A204.1 (cell line): ENCODE measurements around the gene DNAJC15.
"Not testable (repeated sequence)": the region's sequence is repeated elsewhere in the genome, so short reads cannot be mapped to it uniquely, and the experiment has no call there.

ENCODE experiments used
- FAIRE-seq: peaks from 2 replicates; lab custom pipeline; 2012; peaks lifted over from hg19 to GRCh38; lab: Jason Lieb, UNC

The DNAJC15 gene

DNA sequence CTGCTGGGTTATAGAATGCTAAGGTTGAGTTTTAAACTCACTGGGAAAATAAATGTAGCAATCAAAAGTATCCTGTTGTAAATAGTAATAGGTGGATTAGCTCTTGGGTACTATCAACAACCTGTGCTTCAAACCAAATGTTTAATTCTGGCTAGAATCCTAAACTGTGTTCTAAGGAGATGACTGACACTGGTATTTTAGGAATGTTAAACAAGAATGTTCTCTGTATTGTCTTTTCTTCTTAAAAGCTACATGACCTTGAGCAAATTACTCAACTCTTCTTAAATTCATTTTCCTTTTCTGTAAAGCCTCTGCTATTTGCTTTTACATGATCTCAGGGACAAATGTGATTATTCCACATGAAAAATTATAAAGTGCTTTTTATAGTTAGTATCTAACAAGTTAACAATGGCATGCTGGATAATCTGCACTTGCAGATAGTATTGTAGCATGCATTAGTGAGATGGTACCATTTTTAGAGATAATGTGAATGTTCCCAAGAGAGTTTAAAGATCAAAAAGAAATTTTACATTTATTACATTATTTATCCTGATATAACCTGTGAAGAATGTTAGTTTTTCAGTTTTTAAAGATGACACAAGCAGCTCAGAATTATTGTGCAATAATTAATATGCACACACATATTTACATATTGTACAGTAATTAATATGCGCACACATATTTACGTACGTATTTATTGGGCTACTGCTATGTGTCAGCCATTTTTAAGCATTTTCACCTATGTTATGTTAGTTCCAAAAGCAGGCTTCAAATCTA lies 17.7 kb upstream of the DNAJC15 start:
- no peak for FAIRE-seq

DNA sequence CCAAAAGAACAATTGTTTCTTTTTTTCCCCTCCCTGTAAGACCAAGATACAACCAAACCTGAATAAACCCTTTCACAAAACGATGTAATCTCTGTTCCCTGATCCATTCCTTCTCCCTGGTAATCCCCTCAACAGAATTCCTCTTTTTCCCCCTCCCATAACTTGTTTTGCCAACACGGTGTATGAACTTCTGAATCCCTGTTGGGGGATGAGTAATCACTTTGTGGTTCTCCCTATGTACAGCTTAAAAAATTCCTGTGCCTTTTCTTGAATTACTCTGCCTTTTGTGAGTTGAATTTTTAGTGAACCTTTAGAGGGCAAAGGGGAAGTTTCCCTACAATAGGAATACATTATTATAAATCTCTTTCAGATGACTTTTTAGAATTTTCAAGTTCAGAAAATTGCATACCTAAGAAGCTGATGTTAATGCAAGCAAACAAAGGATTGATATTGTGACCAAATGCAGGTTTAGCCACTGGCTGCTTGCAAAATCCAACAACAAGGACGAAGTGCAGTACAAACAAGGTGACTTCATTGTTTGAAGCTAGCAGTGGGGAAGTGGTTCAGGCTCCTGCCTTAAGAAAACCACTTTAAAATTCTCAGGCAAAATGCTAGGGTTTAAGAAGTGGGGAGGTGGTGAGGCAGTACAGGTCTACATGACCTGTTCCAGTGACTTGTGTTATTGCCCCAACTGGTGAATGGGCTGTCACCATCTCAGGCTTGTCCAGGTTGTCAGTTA lies 16.3 kb upstream of the DNAJC15 start:
- FAIRE-seq, result no peak

DNA sequence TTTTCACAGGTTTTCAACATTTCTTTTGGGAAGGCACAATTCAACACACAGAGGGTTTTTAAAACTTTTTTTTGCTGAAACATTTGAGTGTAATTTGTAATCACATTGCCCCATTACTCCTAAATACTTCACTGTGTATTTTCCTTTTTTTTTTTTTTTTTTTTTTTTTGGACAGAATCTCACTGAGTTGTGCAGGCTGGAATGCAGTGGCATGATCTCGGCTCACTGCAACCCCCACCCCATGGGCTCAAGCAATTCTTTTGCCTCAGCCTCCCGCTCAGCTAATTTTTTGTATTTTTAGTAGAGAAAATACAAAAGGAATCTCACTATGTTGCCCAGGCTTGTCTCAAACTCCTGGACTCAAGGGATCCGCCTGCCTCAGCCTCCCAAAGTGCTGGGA lies 14.8 kb upstream of the DNAJC15 start:
- no peak for FAIRE-seq

DNA sequence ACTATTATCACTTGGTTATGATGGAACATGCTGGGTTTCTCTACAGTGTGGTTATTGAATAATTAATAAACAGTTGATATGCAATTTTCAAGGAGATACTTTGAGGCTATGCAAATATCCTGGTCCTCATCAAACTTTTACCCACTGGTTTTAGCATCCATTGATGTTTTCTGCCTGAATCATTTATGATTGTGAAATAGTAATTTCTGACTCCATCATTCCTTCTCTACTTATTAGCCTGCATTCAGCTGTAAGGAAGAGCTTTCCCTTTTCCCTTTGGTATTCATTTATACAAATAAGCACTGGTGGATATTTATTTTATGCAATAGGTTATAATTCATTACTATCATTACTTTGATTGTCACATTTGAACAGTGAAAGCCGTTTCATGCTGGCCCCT lies 13.9 kb upstream of the DNAJC15 start:
- FAIRE-seq, result no peak

DNA sequence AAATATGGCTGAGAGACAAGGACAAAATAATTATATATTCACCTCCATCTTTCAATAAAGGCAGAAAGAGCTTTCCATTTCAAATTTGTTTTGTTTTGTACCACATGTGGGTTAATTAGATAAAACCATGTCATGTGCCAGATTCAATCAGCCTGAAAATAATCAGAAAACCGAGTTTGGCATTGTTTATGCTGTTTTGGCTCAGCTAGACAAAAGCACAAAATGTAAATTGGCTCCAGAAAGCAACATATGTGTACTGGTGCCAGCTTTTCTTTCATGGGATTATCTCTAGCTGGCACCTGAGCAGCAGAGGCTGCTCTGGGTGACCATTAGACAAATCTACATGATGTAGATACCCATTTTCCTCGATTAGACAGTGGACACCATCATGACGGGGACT lies 9.2 kb upstream of the DNAJC15 start:
- FAIRE-seq, result no peak

DNA sequence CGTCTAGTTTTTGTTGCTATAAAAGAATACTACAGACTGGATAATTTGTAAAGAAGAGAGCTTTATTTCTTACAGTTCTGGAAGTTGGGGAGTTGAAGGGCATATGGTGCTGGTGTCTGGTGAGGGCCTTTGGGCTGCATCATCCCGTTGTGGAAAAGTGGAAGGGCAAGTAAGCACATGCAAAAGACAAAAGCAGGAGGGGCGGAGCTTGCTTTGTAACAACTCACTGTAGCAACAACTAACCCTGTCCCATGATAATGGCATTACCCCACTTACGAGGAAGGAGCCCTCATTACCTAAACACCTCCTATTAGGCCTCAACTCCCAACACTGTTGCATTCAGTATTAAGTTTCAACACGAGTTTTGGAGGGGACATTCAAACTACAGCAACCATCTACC lies 7.2 kb upstream of the DNAJC15 start:
- no peak for FAIRE-seq

DNA sequence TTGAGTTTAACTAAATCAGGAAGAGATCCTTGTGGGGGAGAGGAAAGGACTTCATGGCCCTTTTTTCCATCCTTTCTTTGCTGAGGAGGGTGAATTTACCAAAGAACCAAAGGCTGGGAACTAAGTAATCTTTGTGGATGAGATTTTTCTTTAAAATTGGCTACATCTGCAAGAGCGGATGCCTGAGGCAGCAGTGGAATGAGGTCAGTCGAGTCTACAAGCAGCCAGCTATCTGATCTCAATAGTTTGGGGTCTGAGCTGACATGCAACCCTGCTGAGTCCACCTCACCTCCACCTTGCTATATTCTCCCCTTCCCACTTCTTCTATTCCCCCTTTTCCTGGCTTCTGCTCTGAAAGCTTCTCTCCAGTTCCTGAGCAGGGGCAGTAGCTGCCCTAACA lies 3.6 kb upstream of the DNAJC15 start:
- no peak for FAIRE-seq

DNA sequence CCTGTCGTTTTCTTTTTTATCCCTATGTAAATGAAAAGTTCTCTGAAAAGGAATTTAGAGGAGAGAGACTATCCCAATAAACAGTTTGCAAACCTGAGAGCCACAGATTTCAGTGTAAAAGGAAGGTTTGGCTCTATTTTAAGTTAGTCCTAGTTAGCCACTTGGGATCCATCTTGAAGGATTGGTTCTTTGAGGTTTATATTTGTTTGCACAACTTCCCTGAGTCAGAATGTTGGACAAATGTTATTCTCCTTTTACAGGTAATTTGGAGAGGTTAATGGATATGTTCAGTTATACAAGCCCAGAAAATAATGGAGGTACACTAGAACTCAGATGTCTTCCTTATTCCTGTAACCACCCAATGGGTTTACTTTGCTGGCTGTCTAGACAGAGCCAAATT lies 2.6 kb upstream of the DNAJC15 start:
- no peak for FAIRE-seq

DNA sequence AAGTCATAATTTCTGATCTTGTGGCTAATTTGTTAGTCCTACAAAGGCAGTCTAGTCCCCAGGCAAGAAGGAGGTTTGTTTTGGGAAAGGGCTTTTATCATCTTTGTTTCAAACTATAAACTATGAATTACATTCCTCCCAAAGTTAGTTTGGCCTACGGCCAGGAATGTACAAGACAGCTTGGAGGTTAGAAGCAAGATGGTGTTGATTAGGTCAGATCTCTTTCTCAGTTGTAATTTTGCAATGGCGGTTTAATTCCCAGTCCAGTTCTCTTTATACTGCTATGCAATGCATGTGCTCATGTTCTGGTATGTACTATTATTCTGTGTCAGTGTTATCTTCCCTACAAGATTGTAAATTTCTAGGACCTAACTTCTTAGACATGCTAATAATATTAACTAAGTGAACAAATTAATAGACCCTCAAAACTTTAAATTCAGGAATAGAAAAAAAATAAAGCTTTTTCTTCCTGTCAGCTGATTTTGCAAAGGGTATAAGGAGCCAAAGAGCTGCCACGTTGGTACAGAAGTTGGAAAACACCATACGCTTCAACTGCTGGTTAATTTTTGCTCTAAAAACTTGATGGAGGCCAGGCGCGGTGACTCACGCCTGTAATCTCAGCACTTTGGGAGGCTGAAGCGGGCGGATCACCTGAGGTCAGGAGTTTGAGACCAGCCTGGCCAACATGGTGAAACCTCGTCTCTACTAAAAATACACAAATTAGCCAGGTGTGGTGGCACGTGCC lies 1.3 kb upstream of the DNAJC15 start:
- no peak for FAIRE-seq

DNA sequence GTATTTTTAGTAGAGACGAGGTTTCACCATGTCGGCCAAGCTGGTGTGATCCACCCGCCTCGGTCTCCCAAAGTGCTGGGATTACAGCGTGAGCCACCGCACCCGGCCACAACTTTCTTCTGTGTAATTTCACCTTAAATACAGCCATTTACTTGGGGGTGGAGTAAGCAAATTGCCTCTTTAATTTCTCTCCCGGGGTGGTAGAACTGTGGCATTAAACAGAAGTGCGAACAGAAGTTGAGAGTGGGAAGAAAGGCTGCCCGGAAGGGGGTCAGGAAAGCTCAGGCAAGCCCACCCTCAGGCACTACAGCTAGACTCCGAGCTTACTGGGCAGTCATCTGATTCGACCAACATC lies 475 bp upstream of the DNAJC15 start:
- no peak for FAIRE-seq

DNA sequence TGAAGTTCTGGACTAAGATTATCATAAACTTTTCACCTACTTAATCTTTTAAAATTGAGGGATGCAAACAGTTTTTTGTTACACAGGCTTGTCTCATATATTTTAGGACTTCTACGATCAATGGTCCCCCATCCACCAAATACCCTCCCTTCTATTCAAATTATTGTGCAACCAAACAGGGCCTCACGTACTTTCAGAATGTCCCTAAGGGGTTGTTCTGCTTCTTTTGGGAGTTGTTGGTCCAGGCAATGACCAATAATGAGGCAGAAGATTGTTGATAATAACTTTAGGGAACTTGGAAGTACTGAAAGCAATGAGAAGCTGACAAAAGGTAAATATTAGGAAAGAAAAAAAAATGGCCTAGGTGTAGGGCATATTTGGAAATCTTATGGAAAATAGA lies 2.9 kb downstream of the DNAJC15 start:
- FAIRE-seq, result no peak

DNA sequence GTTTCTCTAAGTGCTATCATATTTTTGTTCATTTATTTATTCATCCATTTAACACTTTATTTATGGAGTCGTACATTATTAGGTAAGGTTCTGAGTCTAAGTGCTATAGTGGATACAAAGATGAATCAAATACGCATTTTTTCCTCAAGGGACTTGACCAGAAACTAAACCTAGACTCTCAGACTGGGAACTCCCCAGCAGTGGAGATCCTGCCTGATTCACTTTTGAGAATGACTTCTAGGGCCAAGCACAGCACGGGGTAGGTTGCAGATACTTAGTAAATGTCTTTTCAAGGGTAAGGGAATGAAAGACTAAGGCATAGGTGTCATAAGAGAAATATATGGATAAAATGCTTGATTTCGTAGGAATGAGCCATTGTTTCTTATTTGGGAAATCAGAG lies 7.2 kb downstream of the DNAJC15 start:
- FAIRE-seq, result no peak

DNA sequence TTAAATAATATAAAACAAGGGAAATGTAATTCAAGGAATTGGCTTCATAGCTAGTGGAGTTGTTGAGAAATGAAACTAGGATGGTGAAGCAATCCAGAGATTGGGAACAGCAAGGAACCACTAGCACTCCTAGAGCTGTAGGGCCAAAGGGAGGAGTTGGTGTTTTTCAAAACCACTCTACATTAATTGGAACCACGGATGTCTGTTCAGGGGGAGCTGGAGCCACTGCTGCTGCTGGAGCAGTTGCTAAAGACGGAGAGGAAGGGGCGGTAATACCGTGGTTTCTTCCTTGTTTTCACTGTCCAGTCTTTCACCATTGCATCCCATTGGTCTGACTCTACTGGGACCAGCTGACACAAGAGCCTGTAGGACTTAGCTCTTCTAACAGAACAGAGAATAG lies 8.5 kb downstream of the DNAJC15 start:
- FAIRE-seq, result no peak

DNA sequence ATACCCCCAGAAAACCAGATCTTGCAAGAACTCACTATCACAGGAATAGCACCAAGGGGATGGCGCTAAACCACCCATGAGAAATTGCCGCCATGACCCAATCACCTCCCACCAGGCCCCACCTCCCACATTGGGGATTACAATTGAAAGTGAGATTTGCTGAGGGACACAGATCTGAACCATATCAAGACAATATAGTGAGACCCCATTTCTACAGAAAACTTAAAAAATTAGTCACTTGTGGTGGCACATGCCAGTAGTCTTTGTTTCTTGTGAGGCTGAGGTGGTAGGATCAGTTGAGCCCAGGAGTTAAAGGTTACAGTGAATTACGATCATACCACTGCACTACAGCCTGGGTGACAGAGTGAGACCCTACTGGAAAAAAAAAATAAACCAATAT lies 9.7 kb downstream of the DNAJC15 start:
- no peak for FAIRE-seq

DNA sequence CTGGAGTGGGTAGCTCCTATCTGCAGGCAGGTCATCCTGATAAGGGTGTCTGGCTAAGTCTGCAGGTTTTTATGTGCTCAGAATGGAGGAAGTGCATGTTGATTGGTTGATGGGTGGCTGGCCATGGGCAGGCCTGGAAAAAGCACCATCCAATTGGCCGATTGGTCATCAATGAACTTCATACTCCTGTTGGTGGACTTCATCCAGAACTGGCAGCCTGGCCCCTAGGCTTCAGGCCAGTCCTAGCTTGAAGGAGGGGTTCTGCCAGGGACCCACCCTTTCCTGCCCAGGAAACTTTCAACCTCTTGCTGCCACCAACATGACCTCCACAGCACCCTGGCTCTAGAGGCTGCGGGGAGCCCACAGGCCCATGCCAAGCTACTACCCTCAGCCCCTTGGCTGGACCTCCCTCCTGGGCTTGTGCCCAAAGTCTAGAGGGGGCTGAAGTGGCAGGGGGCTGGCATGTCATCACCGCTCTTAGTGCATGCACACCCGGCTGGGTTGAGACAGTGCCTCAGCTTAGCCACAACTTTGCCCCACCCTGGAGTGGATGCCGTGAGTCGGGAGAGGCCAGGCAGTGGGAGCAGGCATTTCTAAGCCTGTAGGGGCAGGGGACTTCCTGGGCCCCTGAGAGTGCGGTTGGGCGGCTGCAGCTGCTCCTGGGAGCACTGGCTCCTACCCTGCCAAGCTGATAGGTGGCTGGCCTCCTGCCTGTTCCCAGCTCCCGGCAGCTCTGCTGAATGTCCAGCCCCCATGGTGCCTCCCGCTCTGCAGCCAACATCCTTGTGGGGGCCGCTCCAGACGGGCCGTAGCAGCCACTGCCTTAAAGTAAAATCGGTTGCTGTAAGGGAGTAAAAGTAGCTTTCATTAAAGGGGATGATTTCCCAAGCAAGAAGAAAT lies 13.2 kb downstream of the DNAJC15 start:
- FAIRE-seq, result no peak

DNA sequence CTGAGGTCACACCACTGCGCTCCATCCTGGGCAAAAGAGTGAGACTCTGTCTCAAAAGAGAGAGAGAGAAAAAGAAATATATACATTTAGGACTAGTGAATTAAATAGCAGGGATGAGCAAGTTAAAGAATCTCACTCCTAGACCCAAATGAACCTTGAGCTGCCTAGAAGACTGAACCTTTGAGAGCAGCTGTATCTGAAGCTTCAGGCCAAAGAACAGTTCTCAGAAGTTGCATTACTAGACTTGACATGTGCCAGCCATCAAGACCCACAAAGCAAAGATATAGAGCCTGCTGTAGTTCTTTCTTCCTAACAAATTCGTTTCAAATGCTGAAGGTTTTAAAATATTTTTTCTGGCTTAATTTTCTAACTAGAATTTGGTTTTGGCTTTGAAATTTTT lies 16.6 kb downstream of the DNAJC15 start:
- no peak for FAIRE-seq

DNA sequence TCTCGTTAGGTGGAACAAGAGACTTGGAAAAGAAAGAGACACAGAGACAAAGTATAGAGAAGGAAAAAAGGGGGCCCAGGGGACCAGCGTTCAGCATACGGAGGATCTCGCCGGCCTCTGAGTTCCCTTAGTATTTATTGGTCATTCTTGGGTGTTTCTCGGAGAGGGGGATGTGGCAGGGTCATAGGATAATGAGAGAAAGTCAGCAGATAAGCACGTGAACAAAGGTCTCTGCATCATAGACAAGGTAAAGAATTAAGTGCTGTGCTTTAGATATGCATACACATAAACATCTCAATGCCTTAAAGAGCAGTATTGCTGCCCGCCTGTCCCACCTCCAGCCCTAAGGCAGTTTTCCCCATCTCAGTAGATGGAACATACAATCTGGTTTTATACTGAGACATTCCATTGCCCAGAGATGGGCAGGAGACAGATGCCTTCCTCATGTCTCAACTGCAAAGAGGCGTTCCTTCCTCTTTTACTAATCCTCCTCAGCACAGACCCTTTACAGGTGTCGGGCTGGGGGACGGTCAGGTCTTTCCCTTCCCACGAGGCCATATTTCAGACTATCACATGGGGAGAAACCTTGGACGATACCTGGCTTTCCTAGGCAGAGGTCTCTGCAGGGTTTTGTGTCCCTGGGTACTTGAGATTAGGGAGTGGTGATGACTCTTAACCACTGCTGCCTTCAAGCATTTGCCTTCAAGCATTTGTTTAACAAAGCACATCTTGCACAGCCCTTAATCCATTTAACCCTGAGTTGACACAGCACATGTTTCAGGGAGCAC lies 17.4 kb downstream of the DNAJC15 start:
- FAIRE-seq, result not testable (repeated sequence)

DNA sequence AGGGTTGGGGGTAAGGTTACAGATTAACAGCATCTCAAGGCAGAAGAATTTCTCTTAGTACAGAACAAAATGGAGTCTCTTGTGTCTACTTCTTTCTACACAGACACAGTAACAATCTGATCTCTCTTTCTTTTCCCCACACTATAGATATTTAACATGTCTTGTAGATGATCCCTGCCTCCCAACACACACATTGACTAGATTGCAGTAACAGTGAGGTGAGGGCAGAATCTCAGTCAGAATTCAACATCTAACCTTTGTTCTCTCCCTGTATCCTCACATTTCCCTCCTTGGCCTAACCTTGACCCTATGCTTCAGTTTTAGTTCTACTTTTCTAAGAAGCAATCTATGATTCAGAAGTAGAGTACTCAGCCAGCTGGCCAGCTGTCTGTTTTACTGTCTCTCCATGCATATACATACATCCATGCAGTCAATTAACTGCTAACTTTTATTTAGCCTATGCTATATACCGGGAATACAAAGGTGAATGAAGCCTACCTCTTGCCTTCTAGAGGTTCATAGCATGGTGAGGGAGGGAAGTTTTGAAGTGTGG lies 18.1 kb downstream of the DNAJC15 start:
- FAIRE-seq, result no peak

DNA sequence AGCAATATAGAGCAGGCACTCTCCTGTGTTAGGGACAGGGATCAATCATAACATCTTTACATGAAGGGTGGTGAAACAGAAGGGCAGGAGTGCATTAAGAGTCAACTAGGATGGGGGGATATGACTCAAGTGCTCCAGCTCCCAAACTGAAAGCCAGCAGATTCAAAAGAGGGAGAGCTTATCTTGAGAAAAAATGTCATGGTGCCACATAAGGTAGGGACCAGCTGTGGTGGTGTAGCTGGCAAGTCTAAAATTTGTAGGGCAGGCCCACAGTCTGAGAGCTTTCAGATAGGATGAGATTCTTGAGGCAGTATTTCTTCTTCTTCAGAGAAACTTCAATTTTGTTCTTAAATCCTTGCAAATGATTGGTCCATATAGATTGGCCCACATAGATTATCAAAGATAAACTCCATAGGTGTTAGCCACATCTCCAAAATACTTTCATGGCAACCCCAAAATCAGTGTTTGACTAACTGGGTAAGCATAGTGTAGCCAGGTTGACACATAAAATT lies 19.1 kb downstream of the DNAJC15 start:
- no peak for FAIRE-seq

DNA sequence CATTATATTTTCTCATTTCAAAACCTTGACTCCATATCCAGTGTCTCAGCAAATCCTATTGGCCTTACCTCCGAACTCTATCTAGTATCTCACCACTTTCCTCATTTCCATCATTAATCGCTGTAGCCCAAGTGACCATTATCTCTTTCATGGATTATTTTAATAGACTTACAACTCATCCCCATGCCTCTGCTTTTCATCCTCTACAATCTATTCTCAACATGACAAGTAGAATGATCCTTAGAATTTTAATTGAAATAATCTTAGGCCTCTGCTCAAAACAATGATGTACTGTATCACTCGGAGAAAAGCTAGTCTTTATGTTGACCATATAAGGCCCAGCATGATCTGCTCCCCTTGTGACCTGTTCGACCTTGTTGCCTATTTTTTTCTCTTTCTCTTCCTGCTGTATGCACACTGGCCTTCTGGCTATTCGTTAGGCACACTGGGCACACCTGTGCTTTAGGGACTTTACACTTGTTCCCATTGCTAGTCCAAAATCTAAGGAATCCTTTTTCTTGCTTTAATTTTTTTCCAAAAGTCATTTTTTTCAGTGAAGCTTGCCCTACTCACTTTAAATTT lies 21.4 kb downstream of the DNAJC15 start:
- no peak for FAIRE-seq
